GM12878 (cell line): ENCODE results near the gene TMPRSS13. TPM values are rescaled to one million over a fixed set of nuclear protein-coding genes. Genes with fewer than 3 reads are reported as not detected.

Source experiments
- ATAC-seq: fragments of 200-7000 bp; cut with Tn5 transposase; 3 replicates; pipeline ENCODE4 v1.9.1; 2020; ENCODE audit warnings: mild to moderate bottlenecking, moderate library complexity
- BruUV-seq: library from RNA; stranded (reverse); fragments of 400-500 nt; replicated peaks from 2 replicates; lab custom pipeline; 2021; lab: Mats Ljungman, UMichigan
- CTCF ChIA-PET: fragments of 300-600 bp; sonication (Branson Sonifier 250); formaldehyde crosslinking; extraction: SDS; loops from one replicate; lab custom pipeline; 2021; ENCODE audit warnings: inconsistent platforms; lab: Yijun Ruan, JAX
- POLR2A ChIA-PET: fragments of 350-600 bp; formaldehyde crosslinking; extraction: SDS; loops from one replicate; lab custom pipeline; 2021; ENCODE audit warnings: inconsistent platforms; lab: Charles Lee
- RAD21 ChIA-PET: fragments of 300-600 bp; sonication (Branson Sonifier 250); formaldehyde crosslinking; loops from one replicate; lab custom pipeline; 2023; ENCODE audit warnings: antibody characterized with exemption; ENCODE audit not compliant: unreplicated experiment; lab: Charles Lee
- SMC1A ChIA-PET: fragments of 300-600 bp; sonication (Branson Sonifier 250); formaldehyde crosslinking; loops from one replicate; lab custom pipeline; 2023; ENCODE audit not compliant: unreplicated experiment, uncharacterized antibody; lab: Charles Lee
- DNase-seq: peaks from one replicate; pipeline ENCODE4 v3.0.0-alpha.2; 2011; ENCODE audit warnings: low read depth, low spot score
- FAIRE-seq: peaks from 3 replicates; lab custom pipeline; 2011; peaks lifted over from hg19 to GRCh38; lab: Jason Lieb, UNC
- H2AFZ ChIP-seq: 2 replicates; pipeline ENCODE4 v1.6.0; 2011; ENCODE audit warnings: low read depth, low read length, control low read depth; ENCODE audit not compliant: control insufficient read depth
- H3K27ac ChIP-seq: 2 replicates; pipeline ENCODE4 v1.5.1; 2011; ENCODE audit warnings: control low read depth; ENCODE audit not compliant: control insufficient read depth, insufficient read depth
- H3K27me3 ChIP-seq, 2 experiments: replicated peaks in 1 of 2; 2 replicates each; pipeline versions ENCODE4 v1.6.0 to v1.6.1; 2011; ENCODE audit warnings: low read length in 1 of 2; ENCODE audit not compliant: control insufficient read depth in 2 of 2, insufficient read depth in 2 of 2
- H3K36me3 ChIP-seq, 2 experiments: 2 replicates each; pipeline ENCODE4 v1.5.1; 2011; ENCODE audit warnings: low read length in 1 of 2; ENCODE audit not compliant: control insufficient read depth in 2 of 2, insufficient read depth in 2 of 2
- H3K4me1 ChIP-seq: 2 replicates; pipeline ENCODE4 v1.6.1; 2011; ENCODE audit warnings: mild to moderate bottlenecking, low read length, moderate library complexity, mixed read lengths; ENCODE audit not compliant: control insufficient read depth, insufficient read depth
- H3K4me2 ChIP-seq: 2 replicates; pipeline ENCODE4 v1.6.0; 2011; ENCODE audit warnings: control low read depth; ENCODE audit not compliant: control insufficient read depth, insufficient read depth
- H3K4me3 ChIP-seq: fragments of 200-600 bp; sonication (generic); 2 replicates; pipeline ENCODE4 v1.5.1; 2016
- H3K79me2 ChIP-seq: 2 replicates; pipeline ENCODE4 v1.6.0; 2011; ENCODE audit warnings: low read length; ENCODE audit not compliant: control insufficient read depth, insufficient read depth
- H3K9ac ChIP-seq: 2 replicates; pipeline ENCODE4 v1.8.0; 2011; ENCODE audit warnings: low read length, control low read depth, mixed read lengths; ENCODE audit not compliant: control insufficient read depth, insufficient read depth
- H3K9me3 ChIP-seq: replicated peaks from 3 replicates; pipeline ENCODE4 v1.5.1; 2011; ENCODE audit warnings: mild to moderate bottlenecking, low read length; ENCODE audit not compliant: control insufficient read depth, insufficient read depth
- H4K20me1 ChIP-seq: 2 replicates; pipeline ENCODE4 v1.6.0; 2011; ENCODE audit not compliant: control insufficient read depth, insufficient read depth
- E4F1 ChIP-seq: fragments of 450-650 bp; IDR thresholded peaks from 2 replicates; pipeline ENCODE4 v1.6.1; 2018; ENCODE audit warnings: borderline replicate concordance, mild to moderate bottlenecking; ENCODE audit not compliant: partially characterized antibody
- ETV6 ChIP-seq, 2 experiments: fragments of 450-650 bp in 1 of 2; IDR thresholded peaks in 1 of 2; conservative IDR thresholded peaks in 1 of 2; 2 replicates each; pipeline ENCODE4 v1.6.1; 2014; ENCODE audit warnings: antibody characterized with exemption in 1 of 2, borderline replicate concordance in 1 of 2, low read depth in 1 of 2, mild to moderate bottlenecking in 1 of 2, moderate library complexity in 1 of 2
- NR2C2 ChIP-seq: IDR thresholded peaks from 2 replicates; pipeline ENCODE4 v1.6.1; 2011; ENCODE audit warnings: borderline replicate concordance, low read depth; ENCODE audit not compliant: control insufficient read depth, insufficient read length
- PAX5 ChIP-seq: IDR thresholded peaks from 2 replicates; pipeline ENCODE4 v1.6.1; 2011; ENCODE audit warnings: low read depth, low read length, borderline replicate concordance
- TAF1 ChIP-seq: IDR thresholded peaks from 2 replicates; pipeline ENCODE4 v1.6.1; 2011; ENCODE audit warnings: mild to moderate bottlenecking, low read depth, low read length, borderline replicate concordance
- YBX1 ChIP-seq: fragments of 450-650 bp; IDR thresholded peaks from 2 replicates; pipeline ENCODE4 v1.6.1; 2016; ENCODE audit warnings: antibody characterized with exemption
- YY1 ChIP-seq: IDR thresholded peaks from 2 replicates; pipeline ENCODE4 v1.6.1; 2011; ENCODE audit warnings: low read depth, mild to moderate bottlenecking, low read length
- ZBTB33 ChIP-seq: fragments of 450-650 bp; IDR thresholded peaks from 2 replicates; pipeline ENCODE4 v1.6.1; 2017; ENCODE audit warnings: mild to moderate bottlenecking
- ZNF592 ChIP-seq: fragments of 450-650 bp; IDR thresholded peaks from 2 replicates; pipeline ENCODE4 v1.6.1; 2017; ENCODE audit warnings: mild to moderate bottlenecking, moderate library complexity
- WGBS: methylation state at CpG from one replicate; pipeline ENCODE4 v1.1.6; 2016; ENCODE audit warnings: low lambda C conversion rate; ENCODE audit not compliant: insufficient replicate concordance, insufficient coverage; ENCODE audit errors: missing lambda C conversion rate; 5-methylcytosine and 5-hydroxymethylcytosine counted together
- in situ Hi-C: fragments of 300-500 bp; cut with MboI; formaldehyde crosslinking; loops from 9 replicates; pipeline ENCODE4 v1.14.3; 2018; ENCODE audit warnings: mixed read lengths
- intact Hi-C: fragments of 100-400 bp; cut with micrococcal nuclease; formaldehyde crosslinking; loops from one replicate; pipeline ENCODE4 v1.14.2; 2022; ENCODE audit not compliant: unreplicated experiment
- polyA plus RNA-seq, 11 experiments: library from polyadenylated mRNA; depleted of rRNA in 4 of 11; unstranded in 6 of 11; stranded (reverse) in 5 of 11; fragments of >200 nt; fragmentation: Nextera tagmentation in 4 of 11; fragmentation: Illumina TruSeq in 1 of 11; extraction: Ambion mirVana in 4 of 11; extraction: Trizol in 1 of 11; gene quantifications; 1 replicate in 1 of 11; 2 replicates in 10 of 11; pipeline versions ENCODE4 v1.2.1 to v1.2.3, GENCODE V29; 2011 to 2016; ENCODE audit warnings: inconsistent platforms in 2 of 11, missing spikeins in 2 of 11, low read depth in 1 of 11
- total RNA-seq, 4 experiments: library from RNA; depleted of rRNA in 3 of 4; stranded (reverse); fragments of >200 nt in 3 of 4; fragmentation: Illumina TruSeq in 1 of 4; extraction: Trizol in 1 of 4; gene quantifications; 2 replicates each; pipeline versions ENCODE4 v1.2.1 to v1.2.3, GENCODE V29; 2013 to 2021

Gene TMPRSS13
- total and polyA plus RNA-seq, 10 of the 15 experiments (the other 5 are each of a cell fraction or from before 2014, with no cell fraction given), result 0.05 to 0.50 (median 0.26) TPM; not detected in 2

GRCh38 chr11:117918366-117919255 lies 10.6 kb downstream of the TMPRSS13 start:
- Histone ChIP-seq H3K79me2 (no peaks in the 10 kb centered on the region), H3K9me3 (no peaks in the 10 kb centered on the region), H3K27ac (no peak overlapping the region), H3K9ac (no peak overlapping the region), H3K4me1 (peaks cover 8% of the 10 kb centered on the region), H2AFZ (no peak overlapping the region), H3K36me3 (no peaks in the 10 kb centered on the region)
- BruUV-seq, result no TSS peak
- in situ Hi-C loops, result no loop called here
- intact Hi-C loops, result no loop called here
- DNase-seq (no peak), ATAC-seq (no peak)
- ChIA-PET SMC1A (interaction anchor here (0.9 to 3.6 kb wide), 9 partner anchors 10 to 135 kb away, joined by 3 to 23 read pairs (median 4); no protein-coding TSS in a partner anchor), RAD21 (interaction anchor here (0.6 to 2.6 kb wide), 6 partner anchors 8 to 126 kb away, joined by 3 to 9 read pairs (median 3); no protein-coding TSS in a partner anchor), POLR2A (interaction anchor here (0.6 to 1.4 kb wide), 3 partner anchors 11 to 19 kb away, joined by 3 to 5 read pairs (median 4); no protein-coding TSS in a partner anchor)
- WGBS, result 53% methylated on average over 17 of the region's 17 CpGs
- no peak for TF ChIP-seq ZNF592
- TF ChIP-seq TAF1, result no peak
- TF ChIP-seq NR2C2, result no peak
- TF ChIP-seq ZBTB33, result no peak
- no peak for TF ChIP-seq PAX5
- no peak for TF ChIP-seq E4F1
- TF ChIP-seq ETV6 (conservative IDR thresholded peaks at IDR 0.05 in 1 of 2, IDR thresholded peaks at IDR 0.05 in 1 of 2; ENCODE audit: borderline replicate concordance in 1 of 2, low read depth in 1 of 2), result no peak
- no peak for TF ChIP-seq YY1
- TF ChIP-seq YBX1, result no peak
- TF ChIP-seq, all 136 proteins: peak for 0
- Histone ChIP-seq H3K4me3 (no peak overlapping the region), H3K27me3 (no peaks in the 10 kb centered on the region), H3K4me2 (no peak overlapping the region), H4K20me1 (no peaks in the 10 kb centered on the region)
- FAIRE-seq, result no peak
- CTCF ChIA-PET, result interaction anchor here (1.1 to 6.1 kb wide), 6 partner anchors 9 to 134 kb away, joined by 3 to 43 read pairs (median 4); no protein-coding TSS in a partner anchor
